Fibroblast of lung (primary cell): ENCODE results near the gene OR7C1.
"Not testable (repeated sequence)": the region's sequence is repeated elsewhere in the genome, so short reads cannot be mapped to it uniquely, and the experiment has no call there.

Source experiments
- EZH2 ChIP-seq: IDR thresholded peaks from 2 replicates; pipeline ENCODE4 v1.5.1; 2012; ENCODE audit warnings: low read length, control low read depth, mild to moderate bottlenecking; ENCODE audit errors: missing control alignments
- TF ChIP-seq, protein P1 (sequence below), 2 donors: IDR thresholded peaks in 1 of 2; conservative IDR thresholded peaks in 1 of 2; 1 replicate in 1 of 2; 2 replicates in 1 of 2; pipeline ENCODE4 v1.5.1; 2011 to 2012; ENCODE audit warnings: low read length in 2 of 2, control low read depth in 1 of 2, inconsistent platforms in 1 of 2, low read depth in 1 of 2, mild to moderate bottlenecking in 1 of 2

DNA sequence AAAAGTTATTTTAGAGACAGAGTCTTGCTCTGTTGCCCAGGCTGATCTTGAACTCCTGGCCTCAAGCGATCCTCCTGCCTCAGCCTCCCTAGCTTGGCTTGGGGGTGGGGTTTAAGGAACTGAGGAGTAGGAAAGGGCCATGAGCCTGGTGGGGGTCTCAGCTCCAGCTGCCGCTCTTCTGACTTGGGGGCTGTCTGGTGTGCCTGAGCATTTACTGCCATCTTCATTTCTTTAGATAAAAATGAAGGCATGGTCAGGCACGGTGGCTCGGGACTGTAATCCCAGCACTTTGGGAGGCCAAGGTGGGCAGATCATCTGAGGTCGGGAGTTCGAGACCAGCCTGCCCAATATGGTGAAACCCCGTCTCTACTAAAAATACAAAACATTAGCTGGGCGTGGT is 59.7 kb downstream of the OR7C1 start:
- TF ChIP-seq, protein P1, sequence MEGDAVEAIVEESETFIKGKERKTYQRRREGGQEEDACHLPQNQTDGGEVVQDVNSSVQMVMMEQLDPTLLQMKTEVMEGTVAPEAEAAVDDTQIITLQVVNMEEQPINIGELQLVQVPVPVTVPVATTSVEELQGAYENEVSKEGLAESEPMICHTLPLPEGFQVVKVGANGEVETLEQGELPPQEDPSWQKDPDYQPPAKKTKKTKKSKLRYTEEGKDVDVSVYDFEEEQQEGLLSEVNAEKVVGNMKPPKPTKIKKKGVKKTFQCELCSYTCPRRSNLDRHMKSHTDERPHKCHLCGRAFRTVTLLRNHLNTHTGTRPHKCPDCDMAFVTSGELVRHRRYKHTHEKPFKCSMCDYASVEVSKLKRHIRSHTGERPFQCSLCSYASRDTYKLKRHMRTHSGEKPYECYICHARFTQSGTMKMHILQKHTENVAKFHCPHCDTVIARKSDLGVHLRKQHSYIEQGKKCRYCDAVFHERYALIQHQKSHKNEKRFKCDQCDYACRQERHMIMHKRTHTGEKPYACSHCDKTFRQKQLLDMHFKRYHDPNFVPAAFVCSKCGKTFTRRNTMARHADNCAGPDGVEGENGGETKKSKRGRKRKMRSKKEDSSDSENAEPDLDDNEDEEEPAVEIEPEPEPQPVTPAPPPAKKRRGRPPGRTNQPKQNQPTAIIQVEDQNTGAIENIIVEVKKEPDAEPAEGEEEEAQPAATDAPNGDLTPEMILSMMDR (conservative IDR thresholded peaks at IDR 0.05 in 1 of 2, IDR thresholded peaks at IDR 0.05 in 1 of 2; ENCODE audit: low read depth in 1 of 2, low read length in 2 of 2): not testable (repeated sequence)
- TF ChIP-seq EZH2: not testable (repeated sequence)
